ENCODE results near the gene COQ2.

COQ2 gene

GRCh38 chr4:83216959-83217683, 67.5 kb downstream of the COQ2 start:
- no peak for DNase-seq (ENCODE audit: low spot score)

DNA sequence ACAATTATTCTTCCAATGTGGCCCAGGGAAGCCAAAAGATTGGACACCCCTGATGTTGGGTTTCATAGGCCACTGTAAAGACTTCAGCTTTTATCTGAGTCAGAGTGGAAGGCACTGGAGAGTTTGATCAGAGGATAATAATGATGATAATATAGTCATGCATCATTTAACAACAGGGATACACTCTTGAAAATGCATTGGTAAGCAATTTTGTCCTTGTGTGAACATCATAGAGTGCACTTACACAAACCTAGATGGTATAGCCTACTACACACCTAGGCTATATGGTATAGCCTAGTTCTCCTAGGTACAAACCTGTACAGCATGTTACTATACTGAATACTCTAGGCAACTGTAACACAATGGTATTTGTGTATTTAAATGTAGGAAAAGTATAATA, 70.5 kb downstream of the COQ2 start:
- no peak for DNase-seq (ENCODE audit: low spot score)
